NCI-H1048 (cell line): Measurements from ENCODE around the gene PHAF1.

Source experiments
- DNase-seq: peaks from one replicate; lab custom pipeline; 2025; lab: John Stamatoyannopoulos, UW

Gene PHAF1

GRCh38 chr16:67180166-67180565, 70.4 kb downstream of the PHAF1 start:
- no peak for DNase-seq

- DNase-seq, result no peak
Observed at GRCh38 chr16:67181346-67181745, 71.6 kb downstream of the PHAF1 start.

DNA sequence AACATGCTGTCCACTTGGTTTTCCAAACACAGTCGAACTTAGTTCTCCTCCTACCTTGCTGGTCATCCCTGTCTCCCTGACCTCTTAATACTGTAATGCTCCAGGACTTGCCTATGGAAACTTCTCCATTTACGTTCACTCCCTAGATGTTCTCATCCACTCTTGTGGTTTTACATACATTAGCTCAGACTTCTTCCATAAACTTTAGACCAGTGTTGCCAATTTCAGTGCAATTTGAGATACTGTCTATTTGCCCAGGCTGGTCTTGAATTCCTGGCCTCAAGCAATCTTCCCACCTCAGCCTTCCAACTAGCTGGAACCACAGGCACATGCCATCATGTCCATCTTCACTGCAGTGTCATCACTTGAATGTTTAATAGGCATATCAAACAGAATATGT, 72.5 kb downstream of the PHAF1 start:
- no peak for DNase-seq

- no peak for DNase-seq
Observed at GRCh38 chr16:67183284-67183626, 73.5 kb downstream of the PHAF1 start.

GRCh38 chr16:67183627-67184452, 74.1 kb downstream of the PHAF1 start, which contains the start of gene MATCAP1:
TSS of gene MATCAP1 (minus strand) at chr16:67183963. CDS start at chr16:67180610, 3,353 bp downstream.
- DNase-seq, result peak; percentile 62

GRCh38 chr16:67184453-67184994, 74.8 kb downstream of the PHAF1 start:
- DNase-seq, result no peak

DNA sequence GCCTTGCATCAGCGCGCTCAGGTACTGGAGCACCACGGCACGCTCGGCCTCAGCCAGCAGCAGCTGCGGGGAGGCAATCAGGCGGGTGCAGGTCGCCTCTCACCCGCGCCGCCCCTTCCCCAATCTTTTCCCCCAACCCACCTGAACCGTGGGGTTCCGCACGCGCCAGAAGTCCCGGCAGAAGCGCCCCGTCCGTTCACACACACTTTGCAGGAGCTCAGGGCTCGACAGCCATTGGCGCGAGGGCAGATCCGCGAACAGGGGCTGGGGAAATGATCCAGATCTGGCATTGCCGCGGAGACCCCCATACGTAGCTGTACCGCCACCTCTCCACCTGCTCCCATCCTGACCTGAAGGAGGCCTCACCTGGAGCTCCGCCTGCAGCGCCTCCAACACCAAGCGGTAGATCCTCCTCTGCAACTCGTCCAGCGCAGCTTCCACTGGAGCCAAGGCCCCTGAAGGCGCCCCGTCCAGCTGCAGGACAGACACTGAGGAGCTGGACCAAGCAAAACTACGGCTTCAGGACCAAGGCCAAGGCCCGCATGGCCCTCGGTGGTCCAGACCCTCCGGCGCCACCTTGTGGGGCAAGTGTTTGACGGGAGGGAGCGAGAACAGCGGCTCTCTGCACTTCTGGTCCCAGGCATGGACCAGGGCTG, 75.4 kb downstream of the PHAF1 start:
- no peak for DNase-seq

GRCh38 chr16:67185651-67186134, 76.0 kb downstream of the PHAF1 start:
- DNase-seq, result no peak

- no peak for DNase-seq
Observed at GRCh38 chr16:67186550-67186950, 76.8 kb downstream of the PHAF1 start.

- no peak for DNase-seq
Observed at GRCh38 chr16:67187175-67187890, 77.6 kb downstream of the PHAF1 start.

GRCh38 chr16:67188323-67188722, 78.6 kb downstream of the PHAF1 start:
- DNase-seq, result no peak

DNA sequence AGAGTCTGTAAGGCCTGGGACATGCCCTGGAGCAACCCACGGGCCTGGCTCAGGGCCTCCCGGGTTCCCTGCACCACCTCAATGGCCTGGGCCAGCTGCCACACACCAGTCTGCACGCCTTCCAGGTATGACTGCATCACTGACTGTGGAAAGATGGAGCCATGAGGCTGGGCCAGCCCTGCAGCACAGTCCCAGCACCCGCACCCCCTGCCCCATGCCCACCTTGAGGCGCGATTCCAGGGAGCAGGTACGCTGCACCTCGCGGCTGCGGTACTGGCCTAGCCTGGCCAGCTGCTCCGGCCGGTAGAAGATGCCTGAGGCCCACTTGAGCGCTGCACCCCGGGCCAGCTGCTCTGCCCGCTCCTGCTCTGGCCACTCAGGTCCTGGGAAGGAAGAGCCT, 79.1 kb downstream of the PHAF1 start:
- no peak for DNase-seq

- DNase-seq, result no peak
Observed at GRCh38 chr16:67190041-67190440, 80.3 kb downstream of the PHAF1 start, which contains the start of gene EXOC3L1. TSS of gene EXOC3L1 (minus strand) at chr16:67190136. CDS start at chr16:67189676, 460 bp downstream.

DNA sequence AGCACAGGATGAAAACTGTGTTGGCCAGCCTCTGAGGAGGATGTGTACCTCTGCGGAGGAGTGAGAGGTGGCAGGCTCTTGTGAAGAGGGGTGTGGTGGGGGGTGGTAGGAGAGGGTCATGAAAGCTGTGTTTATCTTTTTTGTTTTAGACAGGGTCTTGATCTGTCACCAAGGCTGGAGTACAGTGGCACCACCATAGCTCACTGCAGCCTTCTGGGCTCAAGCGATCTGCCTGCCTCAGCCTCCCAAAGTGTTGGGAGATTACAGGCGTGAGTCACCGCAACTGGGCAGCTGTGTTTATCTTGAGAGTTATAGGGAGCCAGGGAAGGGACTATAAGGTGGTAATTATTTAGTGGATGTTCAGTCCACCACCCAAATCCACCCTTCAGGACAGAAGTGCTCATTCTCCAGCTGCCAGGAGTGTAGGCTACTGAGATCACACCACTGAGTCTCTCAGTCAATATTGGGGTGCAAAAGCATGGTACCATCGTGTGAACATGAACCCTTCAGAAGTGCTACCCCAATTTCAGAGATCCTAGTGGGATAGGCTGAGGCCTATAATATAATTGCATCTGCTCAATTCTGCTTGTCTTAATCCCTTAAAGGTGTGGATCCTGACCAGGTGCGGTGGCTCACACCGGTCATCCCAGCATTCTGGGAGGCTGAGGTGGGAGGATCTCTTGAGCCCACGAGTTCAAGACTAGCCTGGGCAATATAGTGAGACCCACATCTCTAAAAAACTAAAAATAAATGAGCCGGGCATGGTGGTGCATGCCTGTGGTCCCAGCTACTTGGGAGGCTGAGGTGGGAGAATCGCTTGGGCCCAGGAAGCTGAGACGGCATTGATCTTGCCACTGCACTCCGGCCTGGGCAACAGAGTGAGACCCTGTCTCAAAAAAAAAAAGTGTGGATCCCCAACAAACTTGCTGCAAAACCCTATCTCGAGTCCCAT, 81.0 kb downstream of the PHAF1 start:
- DNase-seq, result no peak

DNA sequence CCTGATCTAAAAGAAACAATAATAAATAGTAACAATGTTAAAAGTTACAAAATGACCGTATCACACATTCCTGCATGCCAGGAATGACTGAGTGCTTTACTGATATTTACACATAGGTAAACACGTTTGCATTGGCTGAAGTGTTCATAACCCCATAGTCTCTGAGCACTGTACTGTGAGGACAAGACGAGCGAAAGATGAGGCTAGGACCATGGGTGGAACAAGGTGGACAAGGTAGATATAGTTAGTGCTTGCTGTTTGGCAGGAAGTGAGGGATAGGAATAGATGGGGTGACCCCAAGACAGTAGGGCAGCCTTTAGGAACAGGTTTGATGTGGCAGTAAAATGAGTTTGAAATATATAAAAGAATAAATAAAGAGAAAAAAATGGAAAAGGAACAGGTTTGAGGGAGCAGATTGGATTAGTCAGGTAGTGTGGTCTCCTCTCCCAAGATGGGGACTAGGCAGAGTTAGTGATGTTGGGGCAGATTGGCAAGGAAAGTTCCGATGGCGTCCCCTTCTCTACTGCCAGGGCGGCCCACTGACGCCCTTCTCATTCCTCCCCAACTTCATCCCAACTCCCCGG, 81.8 kb downstream of the PHAF1 start:
- no peak for DNase-seq

DNA sequence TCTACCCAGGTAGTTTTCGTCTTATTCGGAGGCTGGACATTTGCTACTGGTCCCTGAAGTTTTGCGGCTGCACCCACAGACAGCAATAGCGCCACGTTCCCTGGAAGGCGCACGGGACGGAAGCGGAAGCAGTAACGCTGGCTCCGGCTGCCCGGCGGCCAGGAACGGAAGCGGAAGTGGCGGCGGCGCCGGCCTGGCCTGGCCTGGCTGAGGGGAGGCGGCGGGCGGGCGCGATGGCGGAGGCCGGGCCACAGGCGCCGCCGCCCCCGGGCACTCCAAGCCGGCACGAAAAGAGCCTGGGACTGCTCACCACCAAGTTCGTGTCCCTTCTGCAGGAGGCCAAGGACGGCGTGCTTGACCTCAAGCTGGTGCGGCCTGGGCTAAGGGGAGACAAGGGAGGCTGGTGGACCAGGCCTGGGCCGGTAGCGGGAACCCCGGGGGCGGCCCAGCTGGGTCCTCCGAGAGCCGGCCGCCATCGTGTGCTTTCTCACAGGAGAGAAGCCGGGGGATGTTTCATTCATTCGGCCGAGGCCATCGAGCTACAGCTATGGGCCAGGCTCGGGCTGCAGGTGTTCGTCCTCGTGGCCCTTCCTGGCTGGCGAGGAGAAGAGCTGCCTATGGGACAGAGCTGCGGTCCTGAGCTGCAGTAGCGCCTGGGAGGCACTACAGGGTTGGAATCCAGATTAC, 82.4 kb downstream of the PHAF1 start, which contains the start of gene E2F4:
E2F4 (plus strand) TSS at position 161 of the 687 bp plus-strand sequence; CDS start at position 234, 73 bp downstream.
- DNase-seq, result peak; percentile 44

DNA sequence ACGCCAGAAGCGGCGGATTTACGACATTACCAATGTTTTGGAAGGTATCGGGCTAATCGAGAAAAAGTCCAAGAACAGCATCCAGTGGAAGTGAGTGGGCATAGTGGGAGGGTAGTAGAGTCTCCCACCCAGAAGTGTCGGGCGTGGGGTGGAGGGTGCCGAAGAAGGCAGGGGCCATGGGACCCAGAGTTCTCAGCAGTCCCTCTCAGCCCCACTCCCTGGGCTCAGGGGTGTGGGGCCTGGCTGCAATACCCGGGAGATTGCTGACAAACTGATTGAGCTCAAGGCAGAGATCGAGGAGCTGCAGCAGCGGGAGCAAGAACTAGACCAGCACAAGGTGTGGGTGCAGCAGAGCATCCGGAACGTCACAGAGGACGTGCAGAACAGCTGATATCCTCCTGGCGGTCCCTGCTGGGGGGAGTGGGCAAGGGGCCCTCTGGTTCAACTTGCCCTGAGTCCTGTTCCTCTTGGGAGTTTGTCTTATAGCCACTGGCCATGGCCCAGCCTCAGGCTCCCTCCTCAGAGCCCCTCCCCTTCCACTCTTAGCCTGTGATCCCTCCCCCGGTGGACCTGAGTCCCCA, 83.1 kb downstream of the PHAF1 start:
- DNase-seq, result no peak

DNA sequence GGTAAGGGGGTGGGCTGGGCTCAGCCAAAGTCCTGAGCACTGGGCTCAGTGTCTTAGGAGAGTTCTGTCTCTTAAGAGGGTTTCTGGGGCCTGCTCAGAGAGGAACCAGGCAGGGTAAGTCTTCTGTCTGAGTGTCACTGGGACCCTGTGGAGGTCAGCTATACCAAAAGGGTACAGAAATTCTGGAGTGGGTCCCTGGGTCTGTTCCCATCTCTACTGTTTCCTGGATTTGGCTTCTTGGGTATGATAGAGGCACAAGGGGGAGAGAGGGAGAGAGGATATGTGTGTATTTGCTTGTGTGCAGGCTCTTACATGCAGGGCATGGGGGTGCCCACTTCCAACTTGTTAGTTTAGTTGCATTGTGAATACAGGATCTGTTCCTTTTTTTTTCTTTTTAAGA, 83.8 kb downstream of the PHAF1 start:
- DNase-seq, result no peak

DNA sequence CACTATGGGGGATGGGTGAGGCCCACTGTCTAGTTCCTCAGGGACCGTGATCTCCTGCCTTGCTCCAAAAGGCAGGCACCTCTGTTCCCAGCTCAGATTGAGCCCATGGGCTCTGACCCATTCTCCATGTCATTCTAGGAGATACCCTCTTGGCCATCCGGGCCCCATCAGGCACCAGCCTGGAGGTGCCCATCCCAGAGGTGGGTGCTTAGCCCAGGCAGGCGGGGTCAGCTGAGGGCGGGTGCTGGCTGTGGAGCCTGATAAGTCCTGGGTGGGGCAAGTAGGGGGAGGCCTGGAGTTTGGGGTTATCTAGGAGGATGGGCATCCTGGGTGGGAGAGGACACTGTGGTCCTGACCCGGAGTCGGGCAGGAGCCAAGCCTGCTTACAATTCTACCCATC, 84.5 kb downstream of the PHAF1 start:
- DNase-seq, result no peak

DNA sequence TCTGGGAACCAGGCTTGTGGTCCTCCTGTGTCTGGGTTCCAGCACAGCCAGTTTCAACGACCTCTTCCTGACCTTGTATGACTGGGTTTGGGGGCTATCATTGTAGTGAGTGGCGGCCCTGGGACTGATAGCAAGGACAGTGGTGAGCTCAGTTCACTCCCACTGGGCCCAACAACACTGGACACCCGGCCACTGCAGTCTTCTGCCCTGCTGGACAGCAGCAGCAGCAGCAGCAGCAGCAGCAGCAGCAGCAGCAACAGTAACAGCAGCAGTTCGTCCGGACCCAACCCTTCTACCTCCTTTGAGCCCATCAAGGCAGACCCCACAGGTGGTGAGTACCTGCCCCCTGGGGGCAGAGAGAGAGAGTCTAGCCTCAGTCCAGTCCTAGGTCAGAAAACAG, 85.9 kb downstream of the PHAF1 start:
- no peak for DNase-seq
